ENCODE results near the gene CDC42EP5.
A peak's percentile ranks its signal among the peaks of the same experiment; 100 is the strongest.
"Not testable (repeated sequence)": the region's sequence is repeated elsewhere in the genome, so short reads cannot be mapped to it uniquely, and the experiment has no call there.

CDC42EP5 gene

GRCh38 chr19:54517483-54517882 is 44.4 kb upstream of the CDC42EP5 start:
- H3K27me3 ChIP-seq (ENCODE audit: insufficient read depth, poor library complexity, severe bottlenecking), result peaks cover 10% of the 10 kb centered on the region
- peak; percentile 99 for TF ChIP-seq REST (IDR thresholded peaks at IDR 0.05; ENCODE audit: insufficient replicate concordance, low read depth)
- no peak for TF ChIP-seq SPI1 (IDR thresholded peaks at IDR 0.05; ENCODE audit: borderline replicate concordance, low read depth)
- H3K4me3 ChIP-seq (replicated peaks; ENCODE audit: insufficient read depth, low read length), result no peak overlapping the region
- peak; percentile 41 to 43 for DNase-seq (ENCODE audit: low read depth in 1 of 2, low spot score in 1 of 2)
- H3K27ac ChIP-seq (replicated peaks), result no peak overlapping the region

- Histone ChIP-seq H3K4me3 (replicated peaks; ENCODE audit: insufficient read depth, low read length) (no peak overlapping the region), H3K27me3 (ENCODE audit: insufficient read depth, poor library complexity, severe bottlenecking) (peaks cover 10% of the 10 kb centered on the region), H3K27ac (replicated peaks) (no peak overlapping the region)
- no peak for DNase-seq (ENCODE audit: low read depth in 1 of 2, low spot score in 1 of 2)
- TF ChIP-seq SPI1 (IDR thresholded peaks at IDR 0.05; ENCODE audit: borderline replicate concordance, low read depth), result no peak
- no peak for TF ChIP-seq CTCF (IDR thresholded peaks at IDR 0.05; ENCODE audit: insufficient read depth, low read length)
- TF ChIP-seq REST (IDR thresholded peaks at IDR 0.05; ENCODE audit: insufficient replicate concordance, low read depth), result no peak
- no peak for TF ChIP-seq GABPA (IDR thresholded peaks at IDR 0.05; ENCODE audit: low read depth)
- TF ChIP-seq POLR2AphosphoS5 (IDR thresholded peaks at IDR 0.05; ENCODE audit: low read depth), result no peak
These were observed 42.1 kb upstream of the CDC42EP5 start for GRCh38 chr19:54515156-54515555.

- not testable (repeated sequence) for H3K27ac ChIP-seq (replicated peaks); DNase-seq (ENCODE audit: low read depth in 1 of 2, low spot score in 1 of 2); H3K4me3 ChIP-seq (replicated peaks; ENCODE audit: insufficient read depth, low read length); H3K27me3 ChIP-seq (ENCODE audit: insufficient read depth, poor library complexity, severe bottlenecking)
These were observed 36.3 kb upstream of the CDC42EP5 start for GRCh38 chr19:54509200-54509940.

- not testable (repeated sequence) for H3K4me3 ChIP-seq (replicated peaks; ENCODE audit: insufficient read depth, low read length); H3K27ac ChIP-seq (replicated peaks); H3K27me3 ChIP-seq (ENCODE audit: insufficient read depth, poor library complexity, severe bottlenecking); DNase-seq (ENCODE audit: low read depth in 1 of 2, low spot score in 1 of 2)
These were observed 35.4 kb upstream of the CDC42EP5 start for GRCh38 chr19:54508487-54508886.

- Histone ChIP-seq H3K27ac (replicated peaks) (no peak overlapping the region), H3K27me3 (ENCODE audit: insufficient read depth, poor library complexity, severe bottlenecking) (peaks cover 7% of the 10 kb centered on the region), H3K4me3 (replicated peaks; ENCODE audit: insufficient read depth, low read length) (no peak overlapping the region)
- no peak for TF ChIP-seq CTCF (IDR thresholded peaks at IDR 0.05; ENCODE audit: insufficient read depth, low read length)
- no peak for DNase-seq (ENCODE audit: low read depth in 1 of 2, low spot score in 1 of 2)
These were observed 34.7 kb upstream of the CDC42EP5 start for GRCh38 chr19:54507824-54508223.

- DNase-seq (ENCODE audit: low read depth in 1 of 2, low spot score in 1 of 2); H3K27me3 ChIP-seq (ENCODE audit: insufficient read depth, poor library complexity, severe bottlenecking); H3K4me3 ChIP-seq (replicated peaks; ENCODE audit: insufficient read depth, low read length); H3K27ac ChIP-seq (replicated peaks): not testable (repeated sequence)
These were observed 34.1 kb upstream of the CDC42EP5 start for GRCh38 chr19:54507038-54507717.

Data from HL-60 (cell line).